Bronchial epithelial cell (primary cell): ENCODE data around the gene PDZK1IP1. TPM values are rescaled to one million over a fixed set of nuclear protein-coding genes. Genes with fewer than 3 reads are reported as not detected.

Experiments used
- DNase-seq: peaks from one replicate; pipeline ENCODE4 v3.0.0-alpha.2; 2010; ENCODE audit warnings: low read depth
- FAIRE-seq: peaks from 2 replicates; lab custom pipeline; 2011; peaks lifted over from hg19 to GRCh38; lab: Jason Lieb, UNC
- H3K27me3 ChIP-seq: 2 replicates; pipeline ENCODE4 v1.5.1; 2011; ENCODE audit warnings: low read length; ENCODE audit not compliant: control insufficient read depth, insufficient read depth
- H3K36me3 ChIP-seq: 2 replicates; pipeline ENCODE4 v1.5.1; 2011; ENCODE audit warnings: low read length; ENCODE audit not compliant: control insufficient read depth, insufficient read depth
- H3K4me3 ChIP-seq: 2 replicates; pipeline ENCODE4 v1.5.1; 2011; ENCODE audit warnings: mild to moderate bottlenecking, low read depth, low read length, control low read depth
- CTCF ChIP-seq: IDR thresholded peaks from 2 replicates; pipeline ENCODE4 v1.5.1; 2011; ENCODE audit warnings: mild to moderate bottlenecking, moderate library complexity, low read length, control low read depth, inconsistent platforms; ENCODE audit not compliant: insufficient read depth, severe bottlenecking
- total RNA-seq: library from RNA; depleted of rRNA; stranded (reverse); fragments of >200 nt; gene quantifications from 2 replicates; pipeline ENCODE4 v1.2.1, GENCODE V29; 2014

Gene PDZK1IP1
- total RNA-seq, 1 donor from 2014 or later: 0.26 TPM

- no peak for DNase-seq
- Histone ChIP-seq H3K27me3 (peaks cover 56% of the 10 kb centered on the region), H3K4me3 (no peak within 1 kb of the TSS), H3K36me3 (no peaks in the 10 kb centered on the region)
- FAIRE-seq: no peak
- no peak for TF ChIP-seq CTCF
Measured at GRCh38 chr1:47232187-47232874, 42.5 kb upstream of the PDZK1IP1 start, which contains the start of gene TAL1. Gene TAL1 (minus strand): TSS chr1:47232225. CDS start chr1:47225888, 6,337 bp downstream.

- Histone ChIP-seq H3K36me3 (no peaks in the 10 kb centered on the region), H3K4me3 (no peak overlapping the region), H3K27me3 (peaks cover 62% of the 10 kb centered on the region)
- no peak for TF ChIP-seq CTCF
- DNase-seq: peak; percentile 16
- FAIRE-seq: no peak
Measured at GRCh38 chr1:47231301-47232186, 41.7 kb upstream of the PDZK1IP1 start.

GRCh38 chr1:47230692-47231300 lies 41.0 kb upstream of the PDZK1IP1 start:
- Histone ChIP-seq H3K27me3 (peaks cover 69% of the 10 kb centered on the region), H3K36me3 (no peaks in the 10 kb centered on the region), H3K4me3 (no peak overlapping the region)
- DNase-seq: no peak
- TF ChIP-seq CTCF: no peak
- no peak for FAIRE-seq

- no peak for DNase-seq
- Histone ChIP-seq H3K36me3 (no peaks in the 10 kb centered on the region), H3K4me3 (no peak overlapping the region), H3K27me3 (peaks cover 71% of the 10 kb centered on the region)
- no peak for FAIRE-seq
- no peak for TF ChIP-seq CTCF
Measured at GRCh38 chr1:47229886-47230691, 40.3 kb upstream of the PDZK1IP1 start.
